ENCODE data around the gene THAP12. TPM values are rescaled to one million over a fixed set of nuclear protein-coding genes. Genes with fewer than 3 reads are reported as not detected.

Gene THAP12
- total and polyA plus RNA-seq, 2 donors (not counting 3 experiments of a cell fraction or from before 2014, with no cell fraction given): 12.2 to 36.7 TPM

- ChIA-PET POLR2A (no interaction called here), CTCF (no interaction called here)
- Histone ChIP-seq H3K9me1 (replicated peaks; ENCODE audit: control insufficient read depth, extremely low read depth, insufficient read depth, low read length) (no peaks in the 10 kb centered on the region), H3K9ac (replicated peaks; ENCODE audit: extremely low read depth, insufficient read depth, low read length) (no peak overlapping the region), H4K20me1 (replicated peaks; ENCODE audit: control insufficient read depth, extremely low read depth, insufficient read depth, low read length) (no peaks in the 10 kb centered on the region), H3K27me3 (ENCODE audit: control insufficient read depth in 2 of 2, insufficient read depth in 2 of 2, low read length in 2 of 2) (peaks cover 5 to 14% of the 10 kb centered on the region in 2 experiments), H3K9me3 (replicated peaks; ENCODE audit: control insufficient read depth, insufficient read depth, low read length) (no peaks in the 10 kb centered on the region), H3K36me3 (ENCODE audit: control insufficient read depth in 2 of 2, extremely low read depth in 1 of 2, insufficient read depth in 2 of 2, low read length in 2 of 2) (no peaks in the 10 kb centered on the region), H3K27ac (ENCODE audit: insufficient read depth, low read depth, low read length) (no peak overlapping the region), H3K79me2 (ENCODE audit: control insufficient read depth, insufficient read depth, low read length) (no peaks in the 10 kb centered on the region), H3K4me3 (replicated peaks in 1 of 3; ENCODE audit: insufficient read depth in 1 of 3, low read depth in 1 of 3, low read length in 3 of 3) (no peak overlapping the region), H2AFZ (ENCODE audit: low read depth, low read length) (no peak overlapping the region), H3K4me1 (ENCODE audit: control insufficient read depth, extremely low read depth, insufficient read depth, low read length) (no peaks in the 10 kb centered on the region), H3K4me2 (ENCODE audit: insufficient read depth, low read length) (no peak overlapping the region)
- FAIRE-seq: no peak
- BruUV-seq (replicated peaks): no TSS peak
- DNase-seq (ENCODE audit: low read depth, low spot score): no peak
- TF ChIP-seq, protein P1, sequence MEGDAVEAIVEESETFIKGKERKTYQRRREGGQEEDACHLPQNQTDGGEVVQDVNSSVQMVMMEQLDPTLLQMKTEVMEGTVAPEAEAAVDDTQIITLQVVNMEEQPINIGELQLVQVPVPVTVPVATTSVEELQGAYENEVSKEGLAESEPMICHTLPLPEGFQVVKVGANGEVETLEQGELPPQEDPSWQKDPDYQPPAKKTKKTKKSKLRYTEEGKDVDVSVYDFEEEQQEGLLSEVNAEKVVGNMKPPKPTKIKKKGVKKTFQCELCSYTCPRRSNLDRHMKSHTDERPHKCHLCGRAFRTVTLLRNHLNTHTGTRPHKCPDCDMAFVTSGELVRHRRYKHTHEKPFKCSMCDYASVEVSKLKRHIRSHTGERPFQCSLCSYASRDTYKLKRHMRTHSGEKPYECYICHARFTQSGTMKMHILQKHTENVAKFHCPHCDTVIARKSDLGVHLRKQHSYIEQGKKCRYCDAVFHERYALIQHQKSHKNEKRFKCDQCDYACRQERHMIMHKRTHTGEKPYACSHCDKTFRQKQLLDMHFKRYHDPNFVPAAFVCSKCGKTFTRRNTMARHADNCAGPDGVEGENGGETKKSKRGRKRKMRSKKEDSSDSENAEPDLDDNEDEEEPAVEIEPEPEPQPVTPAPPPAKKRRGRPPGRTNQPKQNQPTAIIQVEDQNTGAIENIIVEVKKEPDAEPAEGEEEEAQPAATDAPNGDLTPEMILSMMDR (IDR thresholded peaks at IDR 0.05; ENCODE audit: extremely low read depth in 1 of 2, insufficient read depth in 1 of 2, low read depth in 1 of 2, low read length in 2 of 2): no peak
- intact Hi-C loops (cut with micrococcal nuclease): no loop called here
- dilution Hi-C loops (cut with MboI; ENCODE audit: extremely low pct_ligation_motif_present, low sequenced_read_pairs): no loop called here
Measured at GRCh38 chr11:76327202-76327601, 53.7 kb downstream of the THAP12 start.

- no peak overlapping the region for H3K4me3 ChIP-seq (replicated peaks in 1 of 3; ENCODE audit: insufficient read depth in 1 of 3, low read depth in 1 of 3, low read length in 3 of 3)
- intact Hi-C loops (cut with micrococcal nuclease) (no loop called here), dilution Hi-C loops (cut with MboI; ENCODE audit: extremely low pct_ligation_motif_present, low sequenced_read_pairs) (no loop called here)
- peaks cover 20 to 28% of the 10 kb centered on the region in 2 experiments for H3K27me3 ChIP-seq (ENCODE audit: control insufficient read depth in 2 of 2, insufficient read depth in 2 of 2, low read length in 2 of 2)
- BruUV-seq (replicated peaks): no TSS peak
- no peak overlapping the region for H2AFZ ChIP-seq (ENCODE audit: low read depth, low read length)
- no peaks in the 10 kb centered on the region for H3K9me1 ChIP-seq (replicated peaks; ENCODE audit: control insufficient read depth, extremely low read depth, insufficient read depth, low read length)
- H3K27ac ChIP-seq (ENCODE audit: insufficient read depth, low read depth, low read length): no peak overlapping the region
- no peaks in the 10 kb centered on the region for H3K36me3 ChIP-seq (ENCODE audit: control insufficient read depth in 2 of 2, extremely low read depth in 1 of 2, insufficient read depth in 2 of 2, low read length in 2 of 2)
- no peak overlapping the region for H3K9ac ChIP-seq (replicated peaks; ENCODE audit: extremely low read depth, insufficient read depth, low read length)
- no peaks in the 10 kb centered on the region for H3K4me1 ChIP-seq (ENCODE audit: control insufficient read depth, extremely low read depth, insufficient read depth, low read length)
- DNase-seq (ENCODE audit: low read depth, low spot score) (peak; percentile 16), FAIRE-seq (no peak)
- H3K9me3 ChIP-seq (replicated peaks; ENCODE audit: control insufficient read depth, insufficient read depth, low read length): no peaks in the 10 kb centered on the region
- H3K4me2 ChIP-seq (ENCODE audit: insufficient read depth, low read length): no peak overlapping the region
- CTCF ChIA-PET: interaction anchor here (0.8 to 3.2 kb wide), 4 partner anchors 14 to 355 kb away, joined by 3 to 12 read pairs (median 6); no protein-coding TSS in a partner anchor
- no peak for TF ChIP-seq MYC (IDR thresholded peaks at IDR 0.05; ENCODE audit: low read depth, low read length)
- TF ChIP-seq JUN (IDR thresholded peaks at IDR 0.05; ENCODE audit: borderline replicate concordance, insufficient read depth, insufficient read length, low read depth): no peak
- no peak for TF ChIP-seq GATA2 (IDR thresholded peaks at IDR 0.05; ENCODE audit: insufficient read depth, insufficient read length, low read depth, low read length)
- TF ChIP-seq POLR2AphosphoS5 (IDR thresholded peaks at IDR 0.05; ENCODE audit: insufficient read depth, low read depth, low read length): no peak
- TF ChIP-seq POLR2A (IDR thresholded peaks at IDR 0.05; ENCODE audit: low read depth, low read length): no peak
- no peak for TF ChIP-seq EZH2 (IDR thresholded peaks at IDR 0.05; ENCODE audit: borderline replicate concordance, low read depth, low read length, severe bottlenecking)
- no peaks in the 10 kb centered on the region for H3K79me2 ChIP-seq (ENCODE audit: control insufficient read depth, insufficient read depth, low read length)
- H4K20me1 ChIP-seq (replicated peaks; ENCODE audit: control insufficient read depth, extremely low read depth, insufficient read depth, low read length): no peaks in the 10 kb centered on the region
- POLR2A ChIA-PET: no interaction called here
Measured at GRCh38 chr11:76325185-76325584, 55.7 kb downstream of the THAP12 start.

Data from endothelial cell of umbilical vein (primary cell).